Measurements from ENCODE around the gene COLEC11. TPM values are rescaled to one million over a fixed set of nuclear protein-coding genes. Genes with fewer than 3 reads are reported as not detected.

Gene COLEC11
- total RNA-seq, 1 donor from 2014 or later, result 1.5 TPM

DNA sequence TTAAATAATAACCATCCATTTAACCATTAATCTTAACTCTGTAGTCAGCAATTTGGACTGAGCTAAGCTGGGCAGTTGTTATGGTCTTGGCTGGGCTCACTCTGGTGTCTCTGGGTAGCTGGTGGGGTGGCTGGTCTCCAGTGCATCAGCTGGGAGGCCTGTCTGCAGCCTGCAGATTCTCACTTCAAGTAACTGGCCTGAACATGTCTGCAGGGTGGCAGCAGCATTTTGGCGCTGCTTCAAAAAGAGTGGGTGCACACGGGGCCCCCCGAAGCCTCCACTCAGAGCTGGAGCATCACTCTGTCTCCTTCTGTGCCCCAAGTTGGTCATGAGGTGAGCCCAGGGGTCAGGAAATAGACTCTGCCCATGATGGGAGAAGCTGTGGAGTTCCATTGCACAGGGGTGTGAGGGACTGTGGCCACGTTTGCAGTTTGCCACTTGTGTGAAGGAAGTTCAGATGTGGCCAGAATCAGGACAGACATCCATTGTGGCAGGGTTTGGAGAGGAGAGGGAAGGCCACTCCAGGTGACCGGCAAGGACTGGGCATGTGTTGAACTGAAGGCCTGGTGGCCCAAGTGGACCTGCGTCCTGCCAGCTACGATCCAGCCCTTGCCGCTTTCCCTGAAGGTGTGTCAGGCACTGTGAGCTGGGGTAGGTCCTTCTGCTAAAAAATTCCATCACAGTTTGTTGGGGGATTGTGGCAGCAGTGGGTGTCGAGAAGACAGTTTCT lies 58.1 kb downstream of the COLEC11 start:
- ATAC-seq (no peak), DNase-seq (no peak)
- Histone ChIP-seq H3K27ac (no peak overlapping the region), H3K9me3 (no peaks in the 10 kb centered on the region), H3K36me3 (no peaks in the 10 kb centered on the region), H3K27me3 (no peaks in the 10 kb centered on the region), H3K4me1 (peaks cover 5% of the 10 kb centered on the region), H3K4me3 (no peak overlapping the region)
- TF ChIP-seq CTCF (IDR thresholded peaks at IDR 0.05), result no peak
- intact Hi-C loops (cut with DNase I), result no loop called here

GRCh38 chr2:3654011-3654410 lies 59.1 kb downstream of the COLEC11 start:
- H3K27ac ChIP-seq, result no peak overlapping the region
- TF ChIP-seq CTCF (IDR thresholded peaks at IDR 0.05), result no peak
- intact Hi-C loops (cut with DNase I), result no loop called here
- H3K27me3 ChIP-seq, result no peaks in the 10 kb centered on the region
- no peaks in the 10 kb centered on the region for H3K9me3 ChIP-seq
- H3K36me3 ChIP-seq, result no peaks in the 10 kb centered on the region
- ATAC-seq, result no peak
- peaks cover 8% of the 10 kb centered on the region for H3K4me1 ChIP-seq
- no peak overlapping the region for H3K4me3 ChIP-seq
- DNase-seq, result no peak

GRCh38 chr2:3654531-3655225 lies 59.8 kb downstream of the COLEC11 start:
- H3K4me1 ChIP-seq, result peaks cover 12% of the 10 kb centered on the region
- no peaks in the 10 kb centered on the region for H3K9me3 ChIP-seq
- no peak for DNase-seq
- no peaks in the 10 kb centered on the region for H3K27me3 ChIP-seq
- no peak for ATAC-seq
- H3K36me3 ChIP-seq, result no peaks in the 10 kb centered on the region
- TF ChIP-seq CTCF (IDR thresholded peaks at IDR 0.05), result no peak
- H3K27ac ChIP-seq, result no peak overlapping the region
- H3K4me3 ChIP-seq, result no peak overlapping the region
- intact Hi-C loops (cut with DNase I), result no loop called here

GRCh38 chr2:3655871-3656761 lies 61.2 kb downstream of the COLEC11 start:
- Histone ChIP-seq H3K36me3 (no peaks in the 10 kb centered on the region), H3K4me1 (peaks cover 12% of the 10 kb centered on the region), H3K27me3 (no peaks in the 10 kb centered on the region), H3K9me3 (no peaks in the 10 kb centered on the region), H3K27ac (no peak overlapping the region), H3K4me3 (no peak overlapping the region)
- no peak for ATAC-seq
- DNase-seq, result no peak
- TF ChIP-seq CTCF (IDR thresholded peaks at IDR 0.05), result no peak
- intact Hi-C loops (cut with DNase I), result no loop called here

DNA sequence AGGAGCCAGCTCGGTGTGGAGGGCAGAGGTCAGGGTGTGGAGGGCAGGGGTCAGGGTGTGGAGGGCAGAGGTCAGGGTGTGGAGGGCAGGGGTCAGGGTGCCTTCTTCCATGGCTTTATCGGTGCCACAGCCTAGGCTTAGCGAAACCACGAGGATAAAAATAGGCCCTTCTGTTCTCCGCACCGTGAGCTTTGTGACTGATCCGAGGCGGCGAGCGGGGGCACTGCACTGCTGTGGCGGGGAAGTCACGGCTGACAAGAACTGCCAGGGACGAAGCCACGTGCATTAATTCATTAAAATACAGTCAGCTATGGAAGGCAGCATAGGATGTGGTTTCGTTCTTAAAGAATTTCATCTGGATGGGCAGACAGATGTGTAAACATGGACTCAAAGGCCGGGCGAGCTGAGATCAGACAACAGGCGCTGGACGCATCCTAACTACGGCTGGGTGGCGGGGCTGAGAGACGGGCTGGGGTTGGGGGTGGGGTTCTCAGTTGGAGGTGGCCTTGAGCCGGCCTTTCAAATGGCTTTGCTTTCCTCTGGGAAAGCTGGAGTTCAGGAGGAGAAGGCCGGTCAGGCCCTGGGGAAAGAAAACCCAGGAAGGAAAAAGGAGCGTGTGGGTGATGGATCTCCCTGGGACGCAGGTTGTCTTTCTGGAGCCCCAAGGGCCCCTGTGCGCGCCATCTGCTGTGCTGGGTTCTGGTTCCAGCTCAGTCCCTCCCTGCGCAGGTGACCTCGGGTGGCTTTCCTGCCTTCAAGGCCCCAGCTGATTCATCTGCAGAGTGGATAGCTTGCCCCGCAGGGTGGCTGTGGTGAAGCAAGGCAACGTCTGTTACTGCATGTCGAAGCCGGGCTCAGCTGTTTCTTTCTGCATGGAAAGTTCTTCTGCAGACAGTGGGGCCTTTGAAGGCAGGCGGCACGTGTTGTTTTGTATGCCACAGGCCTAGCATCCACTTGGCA lies 62.1 kb downstream of the COLEC11 start:
- DNase-seq (no peak), ATAC-seq (no peak)
- intact Hi-C loops (cut with DNase I), result no loop called here

More for the DNA sequence above, 62.1 kb downstream of the COLEC11 start:
- H3K9me3 ChIP-seq, result no peaks in the 10 kb centered on the region
- TF ChIP-seq CTCF (IDR thresholded peaks at IDR 0.05), result no peak
- H3K27ac ChIP-seq, result no peak overlapping the region
- H3K36me3 ChIP-seq, result no peaks in the 10 kb centered on the region
- H3K27me3 ChIP-seq, result no peaks in the 10 kb centered on the region
- no peak overlapping the region for H3K4me3 ChIP-seq
- peaks cover 9% of the 10 kb centered on the region for H3K4me1 ChIP-seq
